Measurements from ENCODE around the gene SDK1.

- TF ChIP-seq, protein P1, sequence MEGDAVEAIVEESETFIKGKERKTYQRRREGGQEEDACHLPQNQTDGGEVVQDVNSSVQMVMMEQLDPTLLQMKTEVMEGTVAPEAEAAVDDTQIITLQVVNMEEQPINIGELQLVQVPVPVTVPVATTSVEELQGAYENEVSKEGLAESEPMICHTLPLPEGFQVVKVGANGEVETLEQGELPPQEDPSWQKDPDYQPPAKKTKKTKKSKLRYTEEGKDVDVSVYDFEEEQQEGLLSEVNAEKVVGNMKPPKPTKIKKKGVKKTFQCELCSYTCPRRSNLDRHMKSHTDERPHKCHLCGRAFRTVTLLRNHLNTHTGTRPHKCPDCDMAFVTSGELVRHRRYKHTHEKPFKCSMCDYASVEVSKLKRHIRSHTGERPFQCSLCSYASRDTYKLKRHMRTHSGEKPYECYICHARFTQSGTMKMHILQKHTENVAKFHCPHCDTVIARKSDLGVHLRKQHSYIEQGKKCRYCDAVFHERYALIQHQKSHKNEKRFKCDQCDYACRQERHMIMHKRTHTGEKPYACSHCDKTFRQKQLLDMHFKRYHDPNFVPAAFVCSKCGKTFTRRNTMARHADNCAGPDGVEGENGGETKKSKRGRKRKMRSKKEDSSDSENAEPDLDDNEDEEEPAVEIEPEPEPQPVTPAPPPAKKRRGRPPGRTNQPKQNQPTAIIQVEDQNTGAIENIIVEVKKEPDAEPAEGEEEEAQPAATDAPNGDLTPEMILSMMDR (IDR thresholded peaks at IDR 0.05) = no peak
- TF ChIP-seq POLR2A (IDR thresholded peaks at IDR 0.05) = no peak
These were observed 806.8 kb downstream of the SDK1 start for GRCh38 chr7:4107839-4108238.
